Stromal cell of bone marrow (primary cell): ENCODE measurements around the gene AFDN.

Experiments used
- DNase-seq: peaks from one replicate; pipeline ENCODE4 v3.0.0-alpha.2; 2012; ENCODE audit warnings: low read depth

AFDN gene

GRCh38 chr6:167826896-167827582 is at the start of gene AFDN:
AFDN (plus strand) TSS chr6:167826911; CDS start chr6:167827133, 222 bp downstream.
- DNase-seq: no peak

GRCh38 chr6:167778497-167779128 is 48.1 kb upstream of the AFDN start:
- no peak for DNase-seq

- DNase-seq: no peak
These were observed 47.4 kb upstream of the AFDN start for GRCh38 chr6:167779129-167779992.

- no peak for DNase-seq
These were observed 46.6 kb upstream of the AFDN start for GRCh38 chr6:167779993-167780655.

- no peak for DNase-seq
These were observed 45.5 kb upstream of the AFDN start for GRCh38 chr6:167781066-167781767.

GRCh38 chr6:167781868-167782267 is 44.8 kb upstream of the AFDN start:
- no peak for DNase-seq

- DNase-seq: no peak
These were observed 43.8 kb upstream of the AFDN start for GRCh38 chr6:167782698-167783517.

- no peak for DNase-seq
These were observed 39.6 kb upstream of the AFDN start for GRCh38 chr6:167786853-167787675.

GRCh38 chr6:167787896-167788562 is 38.7 kb upstream of the AFDN start:
- DNase-seq: no peak

GRCh38 chr6:167788563-167788903 is 38.2 kb upstream of the AFDN start:
- DNase-seq: no peak

- no peak for DNase-seq
These were observed 37.4 kb upstream of the AFDN start for GRCh38 chr6:167789358-167789757.

- no peak for DNase-seq
These were observed 35.5 kb upstream of the AFDN start for GRCh38 chr6:167791091-167791779.

- no peak for DNase-seq
These were observed 34.8 kb upstream of the AFDN start for GRCh38 chr6:167791780-167792478.

GRCh38 chr6:167793421-167793820 is 33.3 kb upstream of the AFDN start:
- no peak for DNase-seq

GRCh38 chr6:167794161-167795157 is 32.3 kb upstream of the AFDN start:
- DNase-seq: no peak

- no peak for DNase-seq
These were observed 31.3 kb upstream of the AFDN start for GRCh38 chr6:167795321-167795811.

- DNase-seq: no peak
These were observed 30.9 kb upstream of the AFDN start for GRCh38 chr6:167795874-167796191.
